Subcutaneous abdominal adipose tissue (tissue), 5 donors: ENCODE results near the gene DPH3.
A peak's percentile ranks its signal among the peaks of the same experiment; 100 is the strongest.

Experiments used
- H3K27ac ChIP-seq: one replicate; pipeline ENCODE4 v1.7.0; 2013; ENCODE audit warnings: low read depth, mild to moderate bottlenecking, inconsistent platforms, low read length, moderate library complexity
- H3K27me3 ChIP-seq, 5 donors: one replicate each; pipeline ENCODE4 v1.7.0; 2013; ENCODE audit warnings: low read length in 5 of 5, inconsistent platforms in 1 of 5; ENCODE audit not compliant: control insufficient read depth in 5 of 5, insufficient read depth in 4 of 5
- H3K36me3 ChIP-seq, 5 donors: one replicate each; pipeline ENCODE4 v1.7.0; 2013; ENCODE audit warnings: low read length in 5 of 5; ENCODE audit not compliant: control insufficient read depth in 5 of 5, insufficient read depth in 5 of 5
- H3K4me1 ChIP-seq, 5 donors: one replicate each; pipeline ENCODE4 v1.7.0; 2013; ENCODE audit warnings: low read length in 5 of 5, mild to moderate bottlenecking in 3 of 5, moderate library complexity in 1 of 5; ENCODE audit not compliant: control insufficient read depth in 5 of 5, insufficient read depth in 5 of 5
- H3K4me3 ChIP-seq, 5 donors: one replicate each; pipeline ENCODE4 v1.7.0; 2013; ENCODE audit warnings: low read length in 5 of 5, low read depth in 1 of 5
- H3K9ac ChIP-seq, 5 donors: one replicate each; pipeline ENCODE4 v1.7.0; 2013; ENCODE audit warnings: low read length in 5 of 5, mild to moderate bottlenecking in 4 of 5, moderate library complexity in 3 of 5
- H3K9me3 ChIP-seq, 5 donors: one replicate each; pipeline ENCODE4 v1.7.0; 2013; ENCODE audit warnings: low read length in 5 of 5; ENCODE audit not compliant: control insufficient read depth in 5 of 5
- donor health status: healthy.
- donor health status: healthy.
- donor health status: healthy.
- donor health status: healthy.
- donor health status: healthy.

DPH3 gene

DNA sequence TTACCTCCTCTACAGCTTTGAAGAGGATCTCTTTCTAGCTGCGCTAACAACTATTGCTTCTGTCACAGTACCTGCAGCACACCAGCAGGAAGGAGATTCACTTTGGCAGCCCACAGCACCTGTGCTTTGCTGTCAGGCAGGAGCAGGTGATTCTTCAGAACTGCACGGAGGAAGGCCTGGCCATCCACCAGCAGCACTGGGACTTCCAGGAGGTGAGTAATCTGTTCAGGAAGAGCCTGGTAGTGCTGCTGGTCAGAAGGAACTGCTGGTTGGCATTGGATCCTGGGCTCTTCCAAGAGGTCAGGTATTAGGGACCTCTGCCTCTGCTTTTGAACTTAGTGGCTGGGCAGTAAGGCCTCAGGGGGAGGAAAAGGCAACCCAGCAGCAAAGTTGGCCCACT is 42.2 kb downstream of the DPH3 start:
- Histone ChIP-seq H3K4me3 (no peak overlapping the region), H3K27me3 (no peaks in the 10 kb centered on the region), H3K27ac (no peak overlapping the region), H3K36me3 (peaks cover 8 to 61% (median 49%) of the 10 kb centered on the region in 5 donors), H3K9ac (no peak overlapping the region), H3K9me3 (no peaks in the 10 kb centered on the region), H3K4me1 (no peaks in the 10 kb centered on the region)

DNA sequence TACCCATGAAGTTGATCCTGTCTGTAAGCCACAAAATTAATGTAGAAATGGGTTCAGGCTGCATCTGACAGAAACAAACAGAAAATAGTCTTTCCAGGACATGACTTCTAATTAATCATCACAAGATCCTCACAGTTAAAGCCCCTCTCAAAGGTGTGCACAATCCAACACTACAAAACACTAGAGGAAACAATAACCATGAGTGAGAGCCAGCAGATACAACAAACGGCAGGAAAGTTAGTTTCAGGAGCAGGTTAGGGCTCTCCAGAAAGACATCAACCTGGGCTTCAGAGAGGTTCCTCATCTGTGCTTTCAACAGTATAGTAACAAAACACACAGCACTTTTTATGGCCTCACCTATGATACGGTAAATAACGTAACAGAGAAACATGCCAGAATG is 42.8 kb downstream of the DPH3 start:
- peaks cover 8 to 56% (median 43%) of the 10 kb centered on the region in 5 donors for H3K36me3 ChIP-seq
- H3K4me3 ChIP-seq = no peak overlapping the region
- H3K27me3 ChIP-seq = no peaks in the 10 kb centered on the region
- no peak overlapping the region for H3K9ac ChIP-seq
- no peaks in the 10 kb centered on the region for H3K9me3 ChIP-seq
- H3K27ac ChIP-seq = no peak overlapping the region
- H3K4me1 ChIP-seq = no peaks in the 10 kb centered on the region

DNA sequence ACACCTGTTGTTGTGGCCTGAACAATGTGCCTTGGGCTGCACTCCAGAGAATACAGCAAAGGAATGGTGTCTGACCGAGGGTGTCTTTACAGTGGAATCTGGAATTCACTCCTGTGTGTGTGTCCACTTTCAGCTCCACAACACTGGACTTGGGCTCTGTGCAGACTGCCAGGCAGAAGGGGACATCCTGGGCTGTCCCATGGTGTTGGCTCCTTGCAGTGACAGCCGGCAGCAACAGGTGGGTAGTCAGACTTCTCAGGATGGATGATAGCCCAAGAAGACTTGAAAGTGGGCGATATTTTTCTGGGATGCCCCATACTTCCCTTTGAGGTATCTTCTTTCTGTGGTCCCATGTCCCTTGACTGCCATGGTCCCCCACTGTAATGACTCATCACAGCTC is 45.0 kb downstream of the DPH3 start:
- no peak overlapping the region for H3K9ac ChIP-seq
- H3K27me3 ChIP-seq = no peaks in the 10 kb centered on the region
- H3K9me3 ChIP-seq = no peaks in the 10 kb centered on the region
- peaks cover 8 to 50% (median 38%) of the 10 kb centered on the region in 5 donors for H3K36me3 ChIP-seq
- H3K4me3 ChIP-seq = no peak overlapping the region
- H3K4me1 ChIP-seq = peaks cover 0 to 8% (median 2%) of the 10 kb centered on the region in 5 donors
- H3K27ac ChIP-seq = no peak overlapping the region

DNA sequence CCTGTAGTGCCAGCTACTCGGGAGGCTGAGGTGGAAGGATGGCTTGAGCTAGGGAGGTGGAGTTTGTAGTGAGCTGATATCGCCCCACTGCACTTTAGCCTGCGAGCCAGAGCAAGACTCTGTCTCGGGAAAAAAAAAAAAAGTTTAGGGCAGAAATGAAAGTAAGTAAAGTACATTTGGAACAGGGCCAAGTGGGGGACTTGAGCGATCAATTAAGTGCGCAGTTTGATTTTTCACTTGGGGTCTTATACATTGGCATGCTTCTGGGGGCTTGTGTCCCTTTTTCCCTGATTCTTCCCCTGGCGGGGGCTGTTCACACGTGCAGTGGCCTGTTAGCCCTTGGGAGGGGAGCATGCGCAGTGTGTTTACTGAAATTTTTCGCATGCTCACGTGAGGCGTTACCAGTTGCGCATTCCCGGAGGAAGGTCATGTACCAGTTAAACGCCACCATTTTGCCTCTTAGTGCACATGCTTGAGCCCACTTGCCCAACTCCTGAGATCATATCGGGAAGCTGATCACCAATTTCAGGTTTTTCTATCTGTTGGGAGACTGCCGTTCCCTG is 48.3 kb downstream of the DPH3 start:
- no peak overlapping the region for H3K9ac ChIP-seq
- peaks cover 0 to 11% (median 5%) of the 10 kb centered on the region in 5 donors for H3K4me1 ChIP-seq
- no peak overlapping the region for H3K27ac ChIP-seq
- no peaks in the 10 kb centered on the region for H3K9me3 ChIP-seq
- peaks cover 0 to 53% (median 49%) of the 10 kb centered on the region in 5 donors for H3K36me3 ChIP-seq
- no peak overlapping the region for H3K4me3 ChIP-seq
- H3K27me3 ChIP-seq = no peaks in the 10 kb centered on the region

DNA sequence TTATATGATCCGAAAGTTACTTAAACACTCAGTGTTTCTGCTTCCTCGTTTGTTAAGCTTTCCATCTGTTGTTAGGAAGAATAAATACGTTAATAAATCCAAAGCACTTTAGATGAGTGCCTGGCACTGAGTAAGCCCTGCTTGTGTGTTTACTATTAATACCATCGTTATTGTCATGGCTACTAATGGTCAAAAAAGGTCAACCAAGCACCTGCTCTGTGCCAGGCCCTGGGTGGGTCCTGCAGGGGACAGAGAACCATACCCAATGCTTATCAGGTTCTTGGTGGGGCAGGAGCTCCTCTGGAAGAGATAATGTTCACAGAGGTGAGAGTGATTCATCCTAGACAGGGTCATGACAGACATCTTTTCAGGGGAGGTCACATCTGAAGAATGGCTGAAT is 50.4 kb downstream of the DPH3 start:
- Histone ChIP-seq H3K4me1 (peaks cover 0 to 11% (median 5%) of the 10 kb centered on the region in 5 donors), H3K36me3 (peaks cover 0 to 50% (median 44%) of the 10 kb centered on the region in 5 donors), H3K27me3 (no peaks in the 10 kb centered on the region), H3K9ac (no peak overlapping the region), H3K9me3 (no peaks in the 10 kb centered on the region), H3K27ac (peak overlapping the region; percentile 70), H3K4me3 (no peak overlapping the region)

DNA sequence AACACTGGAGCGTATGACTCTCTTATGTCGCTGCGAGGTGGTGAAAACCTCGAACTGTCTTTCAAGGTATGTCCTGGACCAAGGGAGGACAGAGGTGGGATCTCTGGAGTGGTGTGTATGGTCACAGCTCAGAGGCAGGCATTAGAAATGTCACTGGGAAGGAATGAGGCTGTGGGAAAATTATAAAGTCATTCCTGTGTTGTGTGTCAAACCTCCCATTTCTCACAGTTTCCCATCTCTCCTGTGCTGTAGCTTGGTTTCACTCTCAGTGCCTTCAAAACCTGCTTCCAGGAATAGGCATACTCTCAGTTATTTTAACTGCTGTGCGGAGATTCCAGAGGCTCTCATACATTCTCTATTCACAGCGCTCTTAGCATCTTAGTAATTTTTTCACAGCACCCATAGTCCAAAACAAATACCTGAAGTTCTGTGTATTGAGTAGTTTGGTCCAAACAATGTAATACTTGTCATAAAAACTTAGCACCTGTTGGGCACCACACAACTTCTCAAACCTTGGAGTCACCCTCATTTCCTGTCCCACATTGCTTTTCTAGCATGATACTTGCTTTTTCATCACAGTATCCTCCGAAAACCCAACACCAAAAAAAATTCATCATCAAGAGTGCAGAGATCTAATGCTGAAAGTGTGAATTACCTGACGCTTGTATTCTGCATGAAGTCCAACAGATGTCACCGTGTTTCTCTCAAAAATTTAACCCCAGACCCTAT is 53.4 kb downstream of the DPH3 start:
- Histone ChIP-seq H3K4me3 (no peak overlapping the region), H3K9ac (no peak overlapping the region), H3K27me3 (no peaks in the 10 kb centered on the region), H3K36me3 (peaks cover 0 to 51% (median 49%) of the 10 kb centered on the region in 5 donors), H3K9me3 (no peaks in the 10 kb centered on the region), H3K4me1 (peaks cover 3 to 14% (median 7%) of the 10 kb centered on the region in 5 donors), H3K27ac (no peak overlapping the region)
